GM18499 (cell line): ENCODE data around the gene GAS7.

Experiments
- ATAC-seq: cut with Tn5 transposase; IDR thresholded peaks from one replicate; pipeline ENCODE4 v1.9.1; 2021; ENCODE audit warnings: moderate number of reproducible peaks; ENCODE audit not compliant: insufficient read depth, unreplicated experiment

The GAS7 gene

GRCh38 chr17:10172778-10173177, 25.6 kb downstream of the GAS7 start:
- ATAC-seq: no peak

GRCh38 chr17:10172241-10172741, 26.1 kb downstream of the GAS7 start:
- ATAC-seq: no peak

- no peak for ATAC-seq
Measured at GRCh38 chr17:10171581-10171981, 26.8 kb downstream of the GAS7 start.

- no peak for ATAC-seq
Measured at GRCh38 chr17:10171122-10171571, 27.3 kb downstream of the GAS7 start.

GRCh38 chr17:10170233-10170632, 28.2 kb downstream of the GAS7 start:
- no peak for ATAC-seq

- ATAC-seq: no peak
Measured at GRCh38 chr17:10169290-10169689, 29.1 kb downstream of the GAS7 start.

- no peak for ATAC-seq
Measured at GRCh38 chr17:10166176-10166935, 32.0 kb downstream of the GAS7 start.

GRCh38 chr17:10162096-10162495, 36.3 kb downstream of the GAS7 start:
- no peak for ATAC-seq

- no peak for ATAC-seq
Measured at GRCh38 chr17:10161386-10161785, 37.0 kb downstream of the GAS7 start.

GRCh38 chr17:10156948-10157607, 41.3 kb downstream of the GAS7 start:
- peak; percentile 44 for ATAC-seq

- no peak for ATAC-seq
Measured at GRCh38 chr17:10156599-10156947, 41.8 kb downstream of the GAS7 start.

GRCh38 chr17:10156077-10156435, 42.4 kb downstream of the GAS7 start:
- no peak for ATAC-seq

- no peak for ATAC-seq
Measured at GRCh38 chr17:10155371-10156076, 42.9 kb downstream of the GAS7 start.

GRCh38 chr17:10151667-10152496, 46.5 kb downstream of the GAS7 start:
- ATAC-seq: no peak

GRCh38 chr17:10149573-10150399, 48.6 kb downstream of the GAS7 start:
- ATAC-seq: no peak

GRCh38 chr17:10147761-10148415, 50.5 kb downstream of the GAS7 start:
- ATAC-seq: no peak

- ATAC-seq: no peak
Measured at GRCh38 chr17:10147040-10147439, 51.4 kb downstream of the GAS7 start.

- ATAC-seq: no peak
Measured at GRCh38 chr17:10144982-10145381, 53.4 kb downstream of the GAS7 start.

GRCh38 chr17:10144456-10144855, 54.0 kb downstream of the GAS7 start:
- ATAC-seq: no peak
